ENCODE data around the gene BAIAP3.

BAIAP3 gene

DNA sequence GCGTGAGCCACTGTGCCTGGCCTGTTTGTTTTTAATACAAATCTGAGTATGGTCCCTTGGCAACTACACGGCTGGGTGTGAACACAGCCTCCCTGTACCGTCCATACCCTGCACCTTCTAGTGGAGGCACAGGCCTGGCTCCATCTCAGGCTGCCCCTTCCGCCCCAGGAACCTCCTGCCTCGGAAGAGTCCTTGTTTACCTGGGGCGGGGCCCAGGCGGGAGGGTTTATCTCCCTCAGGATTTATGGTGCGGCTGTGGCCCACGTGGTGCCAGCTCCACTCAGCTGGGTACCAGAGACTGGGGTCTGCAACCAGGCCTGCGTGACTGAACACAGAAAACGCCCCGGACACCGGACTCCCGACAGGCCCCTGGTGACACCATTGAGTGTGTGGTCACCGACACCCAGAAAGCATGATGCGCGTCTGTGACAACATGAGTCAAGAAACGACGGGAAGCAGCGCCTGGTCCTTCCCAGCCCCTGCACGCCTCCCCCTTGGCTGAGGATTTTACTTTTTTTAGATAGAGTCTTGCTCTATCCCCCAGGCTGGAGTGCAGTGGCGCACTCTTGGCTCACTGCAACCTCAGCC lies 62.1 kb downstream of the BAIAP3 start:
- DNase-seq: no peak

DNA sequence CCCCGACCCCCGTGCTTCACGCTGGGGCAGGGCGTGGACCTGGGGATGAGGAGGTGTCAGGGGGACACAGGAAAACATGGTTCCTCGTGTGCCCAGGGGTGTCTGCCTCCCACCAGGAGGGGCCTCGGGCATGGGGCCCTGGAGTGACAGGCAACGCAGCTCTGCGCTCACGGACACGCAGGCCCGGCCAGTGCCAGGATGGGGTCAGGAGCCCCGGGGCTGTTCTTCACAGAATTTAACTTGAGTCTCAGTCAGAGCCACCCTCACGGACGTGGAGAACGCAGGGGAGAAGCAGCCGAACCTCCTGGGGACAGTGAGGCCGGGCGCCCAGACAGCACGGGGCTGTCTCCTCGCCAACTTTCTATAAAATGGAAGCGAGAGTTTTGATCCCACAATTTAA lies 64.3 kb downstream of the BAIAP3 start:
- DNase-seq: no peak

GRCh38 chr16:1398351-1398750 lies 64.9 kb downstream of the BAIAP3 start:
- no peak for DNase-seq
